ENCODE results near the gene OPCML. TPM values are rescaled to one million over a fixed set of nuclear protein-coding genes. Genes with fewer than 3 reads are reported as not detected.

Gene OPCML
- total RNA-seq, 1 experiment from 2014 or later: 0.13 TPM

DNA sequence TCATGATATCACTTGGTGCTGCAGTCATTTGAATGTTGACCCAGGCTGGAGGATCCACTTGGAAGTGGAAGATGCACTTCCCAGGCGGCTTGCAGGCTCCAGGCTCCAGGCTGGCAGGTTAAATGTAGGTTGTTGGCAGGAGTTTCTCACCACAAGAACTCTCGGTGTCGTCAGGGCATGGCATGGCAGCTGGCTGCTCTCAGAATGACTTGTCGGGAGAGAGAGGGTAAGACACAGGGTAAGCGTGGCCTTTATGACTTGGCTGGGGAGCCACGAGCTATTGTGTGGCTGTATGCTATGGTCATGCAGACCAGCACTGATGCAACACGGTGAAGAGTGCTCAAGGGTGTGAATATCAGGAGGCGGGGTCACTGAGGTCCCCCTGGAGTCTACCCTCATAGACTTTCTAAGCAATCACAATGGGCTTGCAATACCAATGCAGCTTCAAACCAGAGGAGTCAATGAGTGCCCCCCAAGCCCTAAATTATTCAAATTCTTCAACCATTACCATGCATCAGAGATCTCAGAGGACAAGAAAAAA, 1027.7 kb downstream of the OPCML start:
- intact Hi-C loops (cut with micrococcal nuclease; ENCODE audit: unreplicated experiment): no loop called here
- Histone ChIP-seq H3K27ac (ENCODE audit: low read depth, low read length, poor library complexity, severe bottlenecking) (no peak overlapping the region), H3K4me3 (ENCODE audit: low read depth, low read length, poor library complexity, severe bottlenecking) (no peak overlapping the region), H3K27me3 (replicated peaks; ENCODE audit: insufficient read depth, low read depth, low read length, poor library complexity) (peaks cover 17% of the 10 kb centered on the region), H3K4me1 (ENCODE audit: insufficient read depth, low read length, poor library complexity, severe bottlenecking) (no peaks in the 10 kb centered on the region), H3K36me3 (ENCODE audit: insufficient read depth, low read length, poor library complexity, severe bottlenecking) (no peaks in the 10 kb centered on the region), H3K9me3 (ENCODE audit: low read depth, low read length, poor library complexity, severe bottlenecking) (peaks cover 8% of the 10 kb centered on the region)
- DNase-seq (ENCODE audit: low spot score): no peak
- BruUV-seq (replicated peaks): no TSS peak
- CTCF ChIA-PET: no interaction called here
- POLR2A ChIA-PET (ENCODE audit: low non-redundant PET): no interaction called here
- TF ChIP-seq EZH2 (IDR thresholded peaks at IDR 0.05; ENCODE audit: borderline replicate concordance, low read depth, low read length, poor library complexity, severe bottlenecking): no peak

DNA sequence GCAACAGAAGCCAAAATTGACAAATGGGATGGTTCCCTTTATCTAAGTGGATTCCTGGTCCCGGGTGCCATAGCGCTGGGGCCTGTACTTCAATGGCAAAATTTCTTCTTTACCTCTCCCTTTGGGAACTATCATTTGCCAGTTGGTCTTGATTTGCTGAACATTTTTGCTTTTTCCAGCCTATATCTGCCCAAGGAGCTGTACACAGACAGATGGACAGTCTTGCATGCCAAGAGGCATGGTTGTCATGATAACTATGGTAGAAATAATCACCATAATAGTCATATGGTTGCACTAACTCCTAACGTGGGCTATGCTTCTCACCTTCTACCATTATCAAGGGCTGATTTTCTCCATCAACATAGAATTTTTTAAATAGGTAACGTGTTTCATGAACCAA, 1030.9 kb downstream of the OPCML start:
- H3K36me3 ChIP-seq (ENCODE audit: insufficient read depth, low read length, poor library complexity, severe bottlenecking): no peaks in the 10 kb centered on the region
- ChIA-PET POLR2A (ENCODE audit: low non-redundant PET) (no interaction called here), CTCF (interaction anchor here (0.6 kb wide), 1 partner anchor 827 kb away, joined by 3 read pairs; no protein-coding TSS in a partner anchor)
- BruUV-seq (replicated peaks): no TSS peak
- TF ChIP-seq EZH2 (IDR thresholded peaks at IDR 0.05; ENCODE audit: borderline replicate concordance, low read depth, low read length, poor library complexity, severe bottlenecking): no peak
- TF ChIP-seq, protein P1, sequence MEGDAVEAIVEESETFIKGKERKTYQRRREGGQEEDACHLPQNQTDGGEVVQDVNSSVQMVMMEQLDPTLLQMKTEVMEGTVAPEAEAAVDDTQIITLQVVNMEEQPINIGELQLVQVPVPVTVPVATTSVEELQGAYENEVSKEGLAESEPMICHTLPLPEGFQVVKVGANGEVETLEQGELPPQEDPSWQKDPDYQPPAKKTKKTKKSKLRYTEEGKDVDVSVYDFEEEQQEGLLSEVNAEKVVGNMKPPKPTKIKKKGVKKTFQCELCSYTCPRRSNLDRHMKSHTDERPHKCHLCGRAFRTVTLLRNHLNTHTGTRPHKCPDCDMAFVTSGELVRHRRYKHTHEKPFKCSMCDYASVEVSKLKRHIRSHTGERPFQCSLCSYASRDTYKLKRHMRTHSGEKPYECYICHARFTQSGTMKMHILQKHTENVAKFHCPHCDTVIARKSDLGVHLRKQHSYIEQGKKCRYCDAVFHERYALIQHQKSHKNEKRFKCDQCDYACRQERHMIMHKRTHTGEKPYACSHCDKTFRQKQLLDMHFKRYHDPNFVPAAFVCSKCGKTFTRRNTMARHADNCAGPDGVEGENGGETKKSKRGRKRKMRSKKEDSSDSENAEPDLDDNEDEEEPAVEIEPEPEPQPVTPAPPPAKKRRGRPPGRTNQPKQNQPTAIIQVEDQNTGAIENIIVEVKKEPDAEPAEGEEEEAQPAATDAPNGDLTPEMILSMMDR (conservative IDR thresholded peaks at IDR 0.05; ENCODE audit: low read depth, low read length): no peak
- H3K4me3 ChIP-seq (ENCODE audit: low read depth, low read length, poor library complexity, severe bottlenecking): no peak overlapping the region
- H3K27me3 ChIP-seq (replicated peaks; ENCODE audit: insufficient read depth, low read depth, low read length, poor library complexity): peaks cover 10% of the 10 kb centered on the region
- intact Hi-C loops (cut with micrococcal nuclease; ENCODE audit: unreplicated experiment): no loop called here
- H3K9me3 ChIP-seq (ENCODE audit: low read depth, low read length, poor library complexity, severe bottlenecking): peaks cover 5% of the 10 kb centered on the region
- no peak overlapping the region for H3K27ac ChIP-seq (ENCODE audit: low read depth, low read length, poor library complexity, severe bottlenecking)
- no peaks in the 10 kb centered on the region for H3K4me1 ChIP-seq (ENCODE audit: insufficient read depth, low read length, poor library complexity, severe bottlenecking)
- no peak for DNase-seq (ENCODE audit: low spot score)

DNA sequence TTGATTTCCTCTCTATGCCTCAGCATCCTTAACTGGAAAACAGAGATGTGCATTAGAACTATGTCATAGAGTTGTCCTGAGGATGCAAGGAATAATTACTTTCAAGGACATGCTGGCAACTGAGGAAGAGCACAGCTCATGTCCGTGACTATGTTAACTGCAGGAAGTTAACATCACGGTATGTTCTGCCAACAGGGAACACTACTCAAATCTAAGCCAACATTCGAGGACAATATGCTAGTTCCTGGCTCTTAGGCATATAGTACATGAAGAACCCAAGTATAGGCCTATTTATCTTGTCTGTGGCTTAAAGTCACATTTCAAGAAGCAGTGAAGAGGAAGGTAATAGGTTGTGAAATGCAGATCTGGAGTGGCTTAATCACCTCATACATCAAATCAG, 1032.6 kb downstream of the OPCML start:
- POLR2A ChIA-PET (ENCODE audit: low non-redundant PET): no interaction called here
- CTCF ChIA-PET: no interaction called here
- intact Hi-C loops (cut with micrococcal nuclease; ENCODE audit: unreplicated experiment): no loop called here

More for the DNA sequence above, 1032.6 kb downstream of the OPCML start:
- BruUV-seq (replicated peaks): no TSS peak
- Histone ChIP-seq H3K4me3 (ENCODE audit: low read depth, low read length, poor library complexity, severe bottlenecking) (no peak overlapping the region), H3K4me1 (ENCODE audit: insufficient read depth, low read length, poor library complexity, severe bottlenecking) (no peaks in the 10 kb centered on the region), H3K27me3 (replicated peaks; ENCODE audit: insufficient read depth, low read depth, low read length, poor library complexity) (no peaks in the 10 kb centered on the region), H3K36me3 (ENCODE audit: insufficient read depth, low read length, poor library complexity, severe bottlenecking) (no peaks in the 10 kb centered on the region), H3K9me3 (ENCODE audit: low read depth, low read length, poor library complexity, severe bottlenecking) (no peaks in the 10 kb centered on the region), H3K27ac (ENCODE audit: low read depth, low read length, poor library complexity, severe bottlenecking) (no peak overlapping the region)
- DNase-seq (ENCODE audit: low spot score): no peak
- TF ChIP-seq EZH2 (IDR thresholded peaks at IDR 0.05; ENCODE audit: borderline replicate concordance, low read depth, low read length, poor library complexity, severe bottlenecking): no peak
- TF ChIP-seq, protein P1 (conservative IDR thresholded peaks at IDR 0.05; ENCODE audit: low read depth, low read length): no peak

Data from A673 (cell line).